ENCODE results near the gene MYOF. TPM values are rescaled to one million over a fixed set of nuclear protein-coding genes. Genes with fewer than 3 reads are reported as not detected.
A peak's percentile ranks its signal among the peaks of the same experiment; 100 is the strongest.

The MYOF gene
- total and polyA plus RNA-seq, 7 experiments from 2014 or later = 0.57 to 31.2 (median 1.5) TPM; not detected in 2

DNA sequence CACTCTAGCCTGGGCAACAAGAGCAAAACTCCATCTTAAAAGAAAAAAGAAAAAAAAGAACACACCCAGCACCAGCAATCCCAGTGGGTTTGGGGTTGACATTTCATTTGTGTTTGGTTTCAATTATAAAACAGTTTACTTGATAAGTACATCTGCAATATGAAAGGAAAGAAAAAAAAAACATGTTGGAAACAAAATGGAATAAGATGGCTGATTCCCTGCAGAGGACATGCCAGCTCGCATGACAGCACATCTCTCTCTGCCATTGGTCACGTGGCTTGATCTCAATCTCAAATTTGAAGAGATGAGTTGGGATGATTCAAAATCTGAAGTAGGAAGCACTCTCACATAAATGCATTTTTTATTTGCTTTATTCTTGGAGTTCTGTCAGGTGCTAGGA lies 28.0 kb downstream of the MYOF start:
- DNase-seq (no peak), ATAC-seq (no peak)
- H3K27ac ChIP-seq (ENCODE audit: low read depth, low read length) = no peak overlapping the region
- Mint-ChIP-seq H3K27me3 (no peaks in the 10 kb centered on the region), H3K27ac (no peak overlapping the region), H3K36me3 (no peaks in the 10 kb centered on the region), H3K4me1 (peaks cover 0 to 15% (median 11%) of the 10 kb centered on the region in 7 donors), H3K9me3 (no peaks in the 10 kb centered on the region), H3K4me3 (no peak overlapping the region)
- no peak overlapping the region for H3K4me3 ChIP-seq (ENCODE audit: low read length)
- POLR2A ChIA-PET = no interaction called here
- H3K36me3 ChIP-seq (ENCODE audit: control insufficient read depth in 2 of 3, insufficient read depth in 3 of 3, low read length in 3 of 3) = no peaks in the 10 kb centered on the region
- H3K27me3 ChIP-seq (ENCODE audit: control insufficient read depth in 2 of 2, insufficient read depth in 2 of 2, low read length in 2 of 2) = no peaks in the 10 kb centered on the region
- intact Hi-C loops (cut with micrococcal nuclease) = no loop called here
- no peaks in the 10 kb centered on the region for H3K4me1 ChIP-seq (ENCODE audit: control insufficient read depth in 2 of 2, insufficient read depth in 2 of 2, low read length in 2 of 2)
- CTCF ChIA-PET = no interaction called here
- H3K9me3 ChIP-seq (ENCODE audit: control insufficient read depth in 2 of 3, low read length in 3 of 3) = no peaks in the 10 kb centered on the region

DNA sequence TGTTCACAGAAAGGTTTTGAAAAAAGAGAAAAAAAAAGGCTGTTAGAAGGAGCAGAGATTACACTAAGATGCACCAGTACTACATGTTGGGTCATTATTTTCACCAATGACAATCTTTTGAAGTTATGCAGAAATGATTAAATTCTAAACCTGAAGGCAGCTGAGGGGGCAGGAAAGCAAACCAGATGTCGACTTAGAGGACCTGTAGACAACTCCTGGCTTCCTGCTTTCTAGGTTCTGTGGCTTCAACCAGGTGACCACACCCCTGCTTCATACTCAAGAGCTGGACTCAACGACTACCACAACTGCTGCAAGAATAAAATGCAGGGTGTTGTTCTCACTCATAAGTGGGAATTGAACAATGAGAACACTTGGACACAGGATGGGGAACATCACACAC lies 30.0 kb downstream of the MYOF start:
- Mint-ChIP-seq H3K9me3 (peaks cover 0 to 1% (median 0%) of the 10 kb centered on the region in 11 donors), H3K27me3 (no peaks in the 10 kb centered on the region), H3K4me3 (peak overlapping the region in 1 of 10 donors; percentile 35), H3K36me3 (no peaks in the 10 kb centered on the region), H3K4me1 (peaks cover 0 to 15% (median 11%) of the 10 kb centered on the region in 7 donors), H3K27ac (peak overlapping the region in 2 of 9 donors; percentile 43 to 53)
- Histone ChIP-seq H3K4me3 (ENCODE audit: low read length) (no peak overlapping the region), H3K9me3 (ENCODE audit: control insufficient read depth in 2 of 3, low read length in 3 of 3) (no peaks in the 10 kb centered on the region), H3K36me3 (ENCODE audit: control insufficient read depth in 2 of 3, insufficient read depth in 3 of 3, low read length in 3 of 3) (no peaks in the 10 kb centered on the region), H3K27ac (ENCODE audit: low read depth, low read length) (no peak overlapping the region), H3K27me3 (ENCODE audit: control insufficient read depth in 2 of 2, insufficient read depth in 2 of 2, low read length in 2 of 2) (no peaks in the 10 kb centered on the region), H3K4me1 (ENCODE audit: control insufficient read depth in 2 of 2, insufficient read depth in 2 of 2, low read length in 2 of 2) (no peaks in the 10 kb centered on the region)
- ChIA-PET CTCF (no interaction called here), POLR2A (no interaction called here)
- ATAC-seq = no peak
- DNase-seq = no peak
- intact Hi-C loops (cut with micrococcal nuclease) = no loop called here

DNA sequence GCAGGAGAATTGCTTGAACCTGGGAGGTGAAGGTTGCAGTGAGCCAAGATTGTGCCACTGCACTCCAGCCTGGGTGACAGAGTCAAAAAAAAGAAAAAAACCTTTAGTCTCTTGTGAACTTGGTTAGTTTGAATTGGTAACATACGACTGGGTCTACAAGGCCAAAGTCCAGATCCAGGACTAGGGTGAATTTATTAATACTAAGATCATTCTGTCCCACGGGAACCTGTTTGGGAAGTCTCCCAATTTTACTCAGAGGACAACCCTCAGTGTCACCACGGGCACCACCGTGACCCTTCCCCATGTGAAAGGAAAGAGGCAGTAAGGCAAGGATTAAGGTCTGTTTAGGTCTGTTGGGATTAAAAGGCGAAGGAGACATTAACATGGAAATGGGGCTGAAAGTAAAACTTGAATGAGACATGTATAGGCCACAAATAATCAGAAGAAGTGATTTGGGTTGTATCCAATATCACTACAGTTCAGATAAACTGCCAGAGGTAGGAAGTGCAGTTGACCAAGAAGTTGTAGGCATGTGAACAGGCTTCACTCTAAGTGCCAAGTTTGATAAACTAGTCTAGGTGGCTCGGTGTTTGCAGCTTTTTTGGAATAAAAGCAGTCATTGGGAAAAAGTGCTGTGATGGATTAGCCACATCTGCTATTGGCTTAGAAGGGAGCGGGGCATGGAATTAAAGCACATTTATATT lies 30.7 kb downstream of the MYOF start:
- Histone ChIP-seq H3K4me3 (ENCODE audit: low read length) (no peak overlapping the region), H3K36me3 (ENCODE audit: control insufficient read depth in 2 of 3, insufficient read depth in 3 of 3, low read length in 3 of 3) (no peaks in the 10 kb centered on the region), H3K9me3 (ENCODE audit: control insufficient read depth in 2 of 3, low read length in 3 of 3) (no peaks in the 10 kb centered on the region), H3K4me1 (ENCODE audit: control insufficient read depth in 2 of 2, insufficient read depth in 2 of 2, low read length in 2 of 2) (no peaks in the 10 kb centered on the region), H3K27ac (ENCODE audit: low read depth, low read length) (no peak overlapping the region), H3K27me3 (ENCODE audit: control insufficient read depth in 2 of 2, insufficient read depth in 2 of 2, low read length in 2 of 2) (no peaks in the 10 kb centered on the region)
- Mint-ChIP-seq H3K4me3 (peak overlapping the region in 1 of 10 donors; percentile 35), H3K4me1 (peaks cover 0 to 15% (median 11%) of the 10 kb centered on the region in 7 donors), H3K9me3 (peaks cover 0 to 1% (median 0%) of the 10 kb centered on the region in 11 donors), H3K36me3 (no peaks in the 10 kb centered on the region), H3K27ac (no peak overlapping the region), H3K27me3 (no peaks in the 10 kb centered on the region)
- CTCF ChIA-PET = no interaction called here
- DNase-seq (no peak), ATAC-seq (no peak)
- intact Hi-C loops (cut with micrococcal nuclease) = no loop called here
- POLR2A ChIA-PET = no interaction called here

DNA sequence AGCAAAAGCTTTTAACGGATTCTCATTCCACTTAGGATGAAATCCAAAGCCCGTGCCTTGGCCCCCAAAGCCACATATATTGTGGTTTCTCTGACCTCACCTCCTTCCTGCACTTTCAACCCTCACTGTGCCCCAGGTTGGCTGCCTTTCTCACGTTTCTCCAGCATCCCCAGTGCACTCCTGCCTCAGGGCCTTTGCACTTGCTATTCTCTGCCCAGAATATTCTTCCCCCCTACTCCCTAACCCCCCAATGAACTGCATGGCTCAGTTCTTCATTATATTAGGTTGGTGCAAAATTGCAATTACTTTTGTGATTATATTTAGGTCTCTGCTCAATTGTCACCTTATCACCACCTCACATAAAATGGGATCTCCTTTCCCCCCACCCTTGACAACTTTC lies 34.2 kb downstream of the MYOF start:
- intact Hi-C loops (cut with micrococcal nuclease) = no loop called here
- peaks cover 0 to 6% (median 0%) of the 10 kb centered on the region in 11 donors for H3K9me3 Mint-ChIP-seq
- H3K4me3 ChIP-seq (ENCODE audit: low read length) = no peak overlapping the region
- H3K27ac ChIP-seq (ENCODE audit: low read depth, low read length) = no peak overlapping the region
- ChIA-PET POLR2A (no interaction called here), CTCF (no interaction called here)
- DNase-seq = no peak
- H3K9me3 ChIP-seq (ENCODE audit: control insufficient read depth in 2 of 3, low read length in 3 of 3) = no peaks in the 10 kb centered on the region
- H3K36me3 ChIP-seq (ENCODE audit: control insufficient read depth in 2 of 3, insufficient read depth in 3 of 3, low read length in 3 of 3) = no peaks in the 10 kb centered on the region
- H3K36me3 Mint-ChIP-seq = no peaks in the 10 kb centered on the region
- no peaks in the 10 kb centered on the region for H3K4me1 ChIP-seq (ENCODE audit: control insufficient read depth in 2 of 2, insufficient read depth in 2 of 2, low read length in 2 of 2)
- H3K27me3 Mint-ChIP-seq = no peaks in the 10 kb centered on the region
- H3K4me3 Mint-ChIP-seq = no peak overlapping the region
- no peak for ATAC-seq
- no peak overlapping the region for H3K27ac Mint-ChIP-seq
- H3K4me1 Mint-ChIP-seq = peaks cover 0 to 15% (median 11%) of the 10 kb centered on the region in 7 donors
- H3K27me3 ChIP-seq (ENCODE audit: control insufficient read depth in 2 of 2, insufficient read depth in 2 of 2, low read length in 2 of 2) = no peaks in the 10 kb centered on the region

DNA sequence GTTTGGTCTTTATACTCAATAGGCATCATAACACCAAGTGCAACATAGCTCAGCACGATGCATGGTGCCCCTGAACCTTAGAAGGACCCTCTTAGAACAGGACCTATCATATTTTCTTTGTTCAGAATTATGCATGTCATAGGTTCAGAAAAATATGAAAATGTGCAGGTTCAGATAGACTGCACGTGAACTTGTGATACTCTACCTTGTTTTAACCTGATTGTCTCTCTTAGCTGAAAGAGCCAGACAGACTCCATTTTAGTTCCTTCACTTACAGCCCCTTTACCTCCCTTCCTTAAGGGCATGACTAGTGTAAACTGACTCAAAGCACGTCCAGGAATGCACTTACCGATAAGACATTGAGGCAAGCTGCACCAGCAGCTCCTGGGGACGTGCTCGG lies 35.1 kb downstream of the MYOF start:
- intact Hi-C loops (cut with micrococcal nuclease) = no loop called here
- POLR2A ChIA-PET = no interaction called here
- peaks cover 0 to 6% (median 0%) of the 10 kb centered on the region in 11 donors for H3K9me3 Mint-ChIP-seq

DNA sequence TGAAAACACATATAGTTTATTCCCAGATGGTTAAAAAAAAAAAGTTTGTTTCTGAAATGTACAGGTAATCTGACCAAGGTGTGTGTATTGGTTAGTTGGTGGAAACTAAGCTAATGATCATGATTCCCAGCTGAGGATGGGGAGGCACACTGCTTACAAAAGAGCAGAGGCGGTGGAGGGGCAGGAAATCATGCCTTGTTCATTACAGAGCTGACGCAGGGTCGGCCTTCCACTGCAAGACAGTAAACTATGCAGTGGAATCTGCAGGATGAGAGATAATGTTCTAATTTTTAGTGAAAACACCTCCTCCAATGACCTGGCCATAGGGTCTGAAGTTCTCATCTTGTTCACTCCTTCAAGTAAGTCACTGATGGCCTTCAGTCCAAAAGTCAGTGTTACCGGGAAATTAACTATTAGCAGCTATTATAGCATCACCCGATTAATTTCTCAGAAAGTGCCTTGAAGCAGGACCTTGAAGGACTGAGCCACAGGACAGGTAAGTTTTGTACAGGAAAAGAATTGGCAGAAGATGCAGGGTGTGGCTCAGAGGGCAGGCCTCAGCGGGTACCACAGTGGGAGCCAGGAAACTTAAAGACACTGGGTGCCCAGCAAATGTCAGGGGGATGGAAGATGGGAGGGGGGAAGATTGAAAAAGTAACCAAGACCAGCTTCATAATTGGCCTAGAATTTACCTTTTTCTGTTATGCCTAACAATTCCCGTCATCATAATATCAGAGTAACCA lies 36.0 kb downstream of the MYOF start:
- no peaks in the 10 kb centered on the region for H3K4me1 ChIP-seq (ENCODE audit: control insufficient read depth in 2 of 2, insufficient read depth in 2 of 2, low read length in 2 of 2)
- ATAC-seq = no peak
- Mint-ChIP-seq H3K36me3 (no peaks in the 10 kb centered on the region), H3K4me3 (no peak overlapping the region), H3K4me1 (peaks cover 0 to 3% (median 0%) of the 10 kb centered on the region in 7 donors), H3K27ac (no peak overlapping the region), H3K27me3 (no peaks in the 10 kb centered on the region), H3K9me3 (peaks cover 0 to 6% (median 0%) of the 10 kb centered on the region in 11 donors)
- ChIA-PET POLR2A (no interaction called here), CTCF (interaction anchor here (0.7 kb wide), 1 partner anchor 20 kb away, joined by 3 read pairs; no protein-coding TSS in a partner anchor)
- H3K9me3 ChIP-seq (ENCODE audit: control insufficient read depth in 2 of 3, low read length in 3 of 3) = no peaks in the 10 kb centered on the region
- DNase-seq = no peak
- H3K27me3 ChIP-seq (ENCODE audit: control insufficient read depth in 2 of 2, insufficient read depth in 2 of 2, low read length in 2 of 2) = no peaks in the 10 kb centered on the region
- intact Hi-C loops (cut with micrococcal nuclease) = no loop called here
- no peak overlapping the region for H3K4me3 ChIP-seq (ENCODE audit: low read length)
- no peak overlapping the region for H3K27ac ChIP-seq (ENCODE audit: low read depth, low read length)
- H3K36me3 ChIP-seq (ENCODE audit: control insufficient read depth in 2 of 3, insufficient read depth in 3 of 3, low read length in 3 of 3) = no peaks in the 10 kb centered on the region

More for the DNA sequence above, 35.1 kb downstream of the MYOF start:
- Mint-ChIP-seq H3K4me1 (peaks cover 0 to 9% (median 8%) of the 10 kb centered on the region in 7 donors), H3K27ac (peak overlapping the region in 1 of 9 donors; percentile 28), H3K36me3 (no peaks in the 10 kb centered on the region), H3K27me3 (no peaks in the 10 kb centered on the region), H3K4me3 (no peak overlapping the region)
- Histone ChIP-seq H3K27ac (ENCODE audit: low read depth, low read length) (no peak overlapping the region), H3K27me3 (ENCODE audit: control insufficient read depth in 2 of 2, insufficient read depth in 2 of 2, low read length in 2 of 2) (no peaks in the 10 kb centered on the region), H3K4me3 (ENCODE audit: low read length) (no peak overlapping the region), H3K36me3 (ENCODE audit: control insufficient read depth in 2 of 3, insufficient read depth in 3 of 3, low read length in 3 of 3) (no peaks in the 10 kb centered on the region), H3K9me3 (ENCODE audit: control insufficient read depth in 2 of 3, low read length in 3 of 3) (no peaks in the 10 kb centered on the region), H3K4me1 (ENCODE audit: control insufficient read depth in 2 of 2, insufficient read depth in 2 of 2, low read length in 2 of 2) (no peaks in the 10 kb centered on the region)
- DNase-seq = no peak
- CTCF ChIA-PET = no interaction called here
- no peak for ATAC-seq

Data from naive thymus-derived CD4-positive, alpha-beta T cell (primary cell).